Measurements from ENCODE around the gene GAMT. TPM values are rescaled to one million over a fixed set of nuclear protein-coding genes. Genes with fewer than 3 reads are reported as not detected.

Gene GAMT
- total RNA-seq, 1 donor from 2014 or later = 41.5 TPM

GRCh38 chr19:1394252-1395193, 6.8 kb downstream of the GAMT start:
- no peak for TF ChIP-seq CTCF (IDR thresholded peaks at IDR 0.05; ENCODE audit: unreplicated experiment)

DNA sequence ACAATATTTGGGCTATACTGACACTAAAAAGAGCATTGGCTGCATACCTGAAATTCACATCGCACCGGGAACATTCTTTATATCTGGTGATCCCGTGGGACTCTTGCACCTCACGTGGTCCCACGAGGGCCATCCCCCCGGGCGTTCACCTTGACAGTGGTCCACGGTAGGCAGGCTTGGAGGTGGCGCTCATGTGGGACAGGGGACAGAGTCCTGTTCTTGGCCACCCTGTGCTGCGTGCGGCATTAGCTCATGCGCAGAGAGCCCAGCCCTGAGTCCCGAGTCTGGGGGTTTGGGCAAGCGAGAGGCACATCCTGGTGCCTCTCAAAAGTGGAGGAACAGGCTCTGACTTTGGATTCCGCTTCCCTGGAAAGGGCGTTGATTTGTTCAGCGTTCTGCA, 7.5 kb downstream of the GAMT start:
- Mint-ChIP-seq H3K36me3 (peaks cover 21% of the 10 kb centered on the region), H3K27ac (no peak overlapping the region), H3K27me3 (ENCODE audit: low read depth) (no peaks in the 10 kb centered on the region), H3K9me3 (no peaks in the 10 kb centered on the region), H3K4me3 (no peak overlapping the region), H3K4me1 (no peaks in the 10 kb centered on the region)
- TF ChIP-seq CTCF (IDR thresholded peaks at IDR 0.05; ENCODE audit: unreplicated experiment) = no peak
- no peak for DNase-seq (ENCODE audit: low spot score in 2 of 2, unreplicated experiment in 2 of 2)

More at GRCh38 chr19:1394252-1395193, 6.8 kb downstream of the GAMT start:
- Mint-ChIP-seq H3K27ac (no peak overlapping the region), H3K36me3 (peaks cover 14% of the 10 kb centered on the region), H3K4me3 (no peak overlapping the region), H3K27me3 (ENCODE audit: low read depth) (no peaks in the 10 kb centered on the region), H3K4me1 (no peaks in the 10 kb centered on the region), H3K9me3 (no peaks in the 10 kb centered on the region)
- no peak for DNase-seq (ENCODE audit: low spot score in 2 of 2, unreplicated experiment in 2 of 2)

DNA sequence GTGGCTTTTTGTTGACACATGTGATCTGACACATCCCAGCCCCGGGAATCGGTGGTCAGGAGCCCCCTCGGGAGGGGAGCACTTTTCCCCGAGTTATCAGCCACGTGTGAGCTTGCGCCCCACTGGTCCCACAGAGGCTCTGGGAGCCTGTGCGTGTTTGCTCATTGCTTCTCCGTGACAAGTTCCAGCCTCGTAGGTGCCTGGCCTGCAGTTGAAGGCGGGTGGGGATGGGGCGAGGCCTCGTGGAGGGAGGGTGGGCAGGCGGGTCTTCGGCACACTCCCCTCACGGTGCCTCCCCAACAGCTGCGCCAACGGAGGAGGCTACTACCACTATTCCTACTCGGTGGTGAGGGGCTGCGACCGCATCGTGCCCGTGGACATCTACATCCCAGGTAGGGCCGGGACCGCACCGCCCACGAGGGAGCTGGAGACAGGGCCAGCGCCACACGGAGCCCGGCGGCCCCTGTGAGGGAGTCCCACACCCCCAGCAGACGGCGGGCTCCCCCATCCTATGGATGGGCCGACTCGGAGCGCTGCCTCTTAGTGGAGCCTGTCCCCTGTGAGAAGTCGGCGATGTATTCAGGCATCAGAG, 8.3 kb downstream of the GAMT start:
- Mint-ChIP-seq H3K27ac (no peak overlapping the region), H3K36me3 (peaks cover 22% of the 10 kb centered on the region), H3K9me3 (no peaks in the 10 kb centered on the region), H3K27me3 (ENCODE audit: low read depth) (no peaks in the 10 kb centered on the region), H3K4me3 (no peak overlapping the region), H3K4me1 (no peaks in the 10 kb centered on the region)
- no peak for TF ChIP-seq CTCF (IDR thresholded peaks at IDR 0.05; ENCODE audit: unreplicated experiment)
- DNase-seq (ENCODE audit: low spot score in 2 of 2, unreplicated experiment in 2 of 2) = no peak

DNA sequence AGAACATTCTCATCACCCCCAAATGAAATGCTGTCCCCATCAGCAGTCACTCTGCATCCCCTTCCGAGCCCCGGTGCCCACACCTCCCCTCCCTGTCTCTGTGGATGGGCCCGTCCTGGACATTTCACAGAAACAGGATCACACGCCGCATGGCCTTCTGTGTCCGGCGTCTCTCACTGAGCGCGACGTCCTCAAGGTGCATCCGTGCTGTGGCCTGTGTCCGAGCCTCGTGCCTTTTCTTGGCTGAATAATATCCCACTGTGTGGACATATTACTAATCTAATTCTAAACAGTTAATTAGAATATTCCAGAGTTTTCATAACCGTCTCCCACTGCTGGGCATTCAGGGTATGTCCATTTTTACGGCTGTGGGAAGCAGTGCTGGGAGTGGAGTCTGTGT, 8.9 kb downstream of the GAMT start:
- Mint-ChIP-seq H3K9me3 (no peaks in the 10 kb centered on the region), H3K27ac (no peak overlapping the region), H3K4me1 (no peaks in the 10 kb centered on the region), H3K36me3 (peaks cover 22% of the 10 kb centered on the region), H3K27me3 (ENCODE audit: low read depth) (no peaks in the 10 kb centered on the region), H3K4me3 (no peak overlapping the region)
- no peak for DNase-seq (ENCODE audit: low spot score in 2 of 2, unreplicated experiment in 2 of 2)
- TF ChIP-seq CTCF (IDR thresholded peaks at IDR 0.05; ENCODE audit: unreplicated experiment) = no peak

- DNase-seq (ENCODE audit: low spot score in 2 of 2, unreplicated experiment in 2 of 2) = no peak
- Mint-ChIP-seq H3K27ac (no peak overlapping the region), H3K9me3 (no peaks in the 10 kb centered on the region), H3K4me3 (no peak overlapping the region), H3K27me3 (ENCODE audit: low read depth) (no peaks in the 10 kb centered on the region), H3K36me3 (peaks cover 20% of the 10 kb centered on the region), H3K4me1 (no peaks in the 10 kb centered on the region)
- no peak for TF ChIP-seq CTCF (IDR thresholded peaks at IDR 0.05; ENCODE audit: unreplicated experiment)
Observed at GRCh38 chr19:1390890-1391423, 10.4 kb downstream of the GAMT start.
